Measurements from ENCODE around the gene NTSR1. TPM values are rescaled to one million over a fixed set of nuclear protein-coding genes. Genes with fewer than 3 reads are reported as not detected.

Gene NTSR1
- total RNA-seq, 3 donors from 2014 or later, result 0.08 TPM; not detected in 2

- no peak overlapping the region for H3K4me3 Mint-ChIP-seq
- DNase-seq (no peak), ATAC-seq (no peak)
- no peaks in the 10 kb centered on the region for H3K27me3 Mint-ChIP-seq (ENCODE audit: low read depth)
- no peaks in the 10 kb centered on the region for H3K9me3 Mint-ChIP-seq
- H3K4me1 Mint-ChIP-seq (ENCODE audit: low read depth), result peaks cover 51% of the 10 kb centered on the region
- no peaks in the 10 kb centered on the region for H3K36me3 Mint-ChIP-seq (ENCODE audit: insufficient read depth)
Observed at GRCh38 chr20:62777528-62777830, 68.8 kb downstream of the NTSR1 start.

- Mint-ChIP-seq H3K27me3 (ENCODE audit: low read depth) (no peaks in the 10 kb centered on the region), H3K4me3 (no peak overlapping the region), H3K36me3 (ENCODE audit: insufficient read depth) (no peaks in the 10 kb centered on the region), H3K9me3 (no peaks in the 10 kb centered on the region), H3K4me1 (ENCODE audit: low read depth) (peaks cover 48% of the 10 kb centered on the region)
- ATAC-seq (no peak), DNase-seq (no peak)
Observed at GRCh38 chr20:62778058-62778457, 69.4 kb downstream of the NTSR1 start.

- no peaks in the 10 kb centered on the region for H3K36me3 Mint-ChIP-seq (ENCODE audit: insufficient read depth)
- peaks cover 43% of the 10 kb centered on the region for H3K4me1 Mint-ChIP-seq (ENCODE audit: low read depth)
Observed at GRCh38 chr20:62778601-62779416, 70.2 kb downstream of the NTSR1 start.

GRCh38 chr20:62779417-62779685, 70.7 kb downstream of the NTSR1 start:
- no peaks in the 10 kb centered on the region for H3K27me3 Mint-ChIP-seq (ENCODE audit: low read depth)
- no peak for DNase-seq
- H3K9me3 Mint-ChIP-seq, result no peaks in the 10 kb centered on the region
- H3K4me3 Mint-ChIP-seq, result no peak overlapping the region
- ATAC-seq, result no peak
- peaks cover 39% of the 10 kb centered on the region for H3K4me1 Mint-ChIP-seq (ENCODE audit: low read depth)
- no peaks in the 10 kb centered on the region for H3K36me3 Mint-ChIP-seq (ENCODE audit: insufficient read depth)

More at GRCh38 chr20:62778601-62779416, 70.2 kb downstream of the NTSR1 start:
- no peak overlapping the region for H3K4me3 Mint-ChIP-seq
- ATAC-seq (no peak), DNase-seq (no peak)
- H3K27me3 Mint-ChIP-seq (ENCODE audit: low read depth), result no peaks in the 10 kb centered on the region
- no peaks in the 10 kb centered on the region for H3K9me3 Mint-ChIP-seq

GRCh38 chr20:62780204-62780603, 71.6 kb downstream of the NTSR1 start:
- no peak for DNase-seq
- no peaks in the 10 kb centered on the region for H3K9me3 Mint-ChIP-seq
- H3K27me3 Mint-ChIP-seq (ENCODE audit: low read depth), result no peaks in the 10 kb centered on the region
- no peaks in the 10 kb centered on the region for H3K36me3 Mint-ChIP-seq (ENCODE audit: insufficient read depth)
- ATAC-seq, result no peak
- peaks cover 30% of the 10 kb centered on the region for H3K4me1 Mint-ChIP-seq (ENCODE audit: low read depth)
- no peak overlapping the region for H3K4me3 Mint-ChIP-seq

- no peaks in the 10 kb centered on the region for H3K9me3 Mint-ChIP-seq
- peaks cover 25% of the 10 kb centered on the region for H3K4me1 Mint-ChIP-seq (ENCODE audit: low read depth)
- no peaks in the 10 kb centered on the region for H3K36me3 Mint-ChIP-seq (ENCODE audit: insufficient read depth)
- ATAC-seq, result no peak
- no peaks in the 10 kb centered on the region for H3K27me3 Mint-ChIP-seq (ENCODE audit: low read depth)
- no peak for DNase-seq
- no peak overlapping the region for H3K4me3 Mint-ChIP-seq
Observed at GRCh38 chr20:62780696-62781095, 72.1 kb downstream of the NTSR1 start.

GRCh38 chr20:62782149-62782892, 73.7 kb downstream of the NTSR1 start:
- Mint-ChIP-seq H3K4me3 (no peak overlapping the region), H3K9me3 (no peaks in the 10 kb centered on the region), H3K36me3 (ENCODE audit: insufficient read depth) (no peaks in the 10 kb centered on the region), H3K27me3 (ENCODE audit: low read depth) (no peaks in the 10 kb centered on the region), H3K4me1 (ENCODE audit: low read depth) (peaks cover 10% of the 10 kb centered on the region)
- ATAC-seq, result no peak
- no peak for DNase-seq

GRCh38 chr20:62782893-62783278, 74.2 kb downstream of the NTSR1 start:
- Mint-ChIP-seq H3K9me3 (no peaks in the 10 kb centered on the region), H3K4me3 (no peak overlapping the region), H3K27me3 (ENCODE audit: low read depth) (no peaks in the 10 kb centered on the region), H3K36me3 (ENCODE audit: insufficient read depth) (no peaks in the 10 kb centered on the region), H3K4me1 (ENCODE audit: low read depth) (peaks cover 7% of the 10 kb centered on the region)
- no peak for DNase-seq
- ATAC-seq, result no peak

- Mint-ChIP-seq H3K4me1 (ENCODE audit: low read depth) (peaks cover 1% of the 10 kb centered on the region), H3K36me3 (ENCODE audit: insufficient read depth) (no peaks in the 10 kb centered on the region), H3K27me3 (ENCODE audit: low read depth) (no peaks in the 10 kb centered on the region), H3K4me3 (no peak overlapping the region), H3K9me3 (no peaks in the 10 kb centered on the region)
- ATAC-seq (no peak), DNase-seq (no peak)
Observed at GRCh38 chr20:62784497-62784896, 75.9 kb downstream of the NTSR1 start.

GRCh38 chr20:62785393-62785792, 76.8 kb downstream of the NTSR1 start:
- no peaks in the 10 kb centered on the region for H3K27me3 Mint-ChIP-seq (ENCODE audit: low read depth)
- no peak for DNase-seq
- no peak for ATAC-seq
- H3K4me1 Mint-ChIP-seq (ENCODE audit: low read depth), result peaks cover 1% of the 10 kb centered on the region
- H3K36me3 Mint-ChIP-seq (ENCODE audit: insufficient read depth), result no peaks in the 10 kb centered on the region
- H3K9me3 Mint-ChIP-seq, result no peaks in the 10 kb centered on the region
- H3K4me3 Mint-ChIP-seq, result no peak overlapping the region

GRCh38 chr20:62786157-62786556, 77.5 kb downstream of the NTSR1 start:
- DNase-seq (no peak), ATAC-seq (no peak)
- peaks cover 2% of the 10 kb centered on the region for H3K4me1 Mint-ChIP-seq (ENCODE audit: low read depth)

GRCh38 chr20:62787321-62787720, 78.7 kb downstream of the NTSR1 start:
- Mint-ChIP-seq H3K36me3 (ENCODE audit: insufficient read depth) (no peaks in the 10 kb centered on the region), H3K9me3 (no peaks in the 10 kb centered on the region), H3K27me3 (ENCODE audit: low read depth) (no peaks in the 10 kb centered on the region), H3K4me3 (no peak overlapping the region), H3K4me1 (ENCODE audit: low read depth) (peaks cover 9% of the 10 kb centered on the region)
- ATAC-seq, result no peak
- DNase-seq, result no peak

More at GRCh38 chr20:62786157-62786556, 77.5 kb downstream of the NTSR1 start:
- Mint-ChIP-seq H3K9me3 (no peaks in the 10 kb centered on the region), H3K36me3 (ENCODE audit: insufficient read depth) (no peaks in the 10 kb centered on the region), H3K27me3 (ENCODE audit: low read depth) (no peaks in the 10 kb centered on the region), H3K4me3 (no peak overlapping the region)

- no peaks in the 10 kb centered on the region for H3K36me3 Mint-ChIP-seq (ENCODE audit: insufficient read depth)
- H3K9me3 Mint-ChIP-seq, result no peaks in the 10 kb centered on the region
- H3K4me1 Mint-ChIP-seq (ENCODE audit: low read depth), result peaks cover 13% of the 10 kb centered on the region
- DNase-seq (no peak), ATAC-seq (no peak)
- H3K27me3 Mint-ChIP-seq (ENCODE audit: low read depth), result no peaks in the 10 kb centered on the region
- no peak overlapping the region for H3K4me3 Mint-ChIP-seq
Observed at GRCh38 chr20:62787866-62788265, 79.2 kb downstream of the NTSR1 start.

- H3K9me3 Mint-ChIP-seq, result no peaks in the 10 kb centered on the region
- H3K27me3 Mint-ChIP-seq (ENCODE audit: low read depth), result no peaks in the 10 kb centered on the region
- no peaks in the 10 kb centered on the region for H3K36me3 Mint-ChIP-seq (ENCODE audit: insufficient read depth)
- ATAC-seq, result no peak
- no peak overlapping the region for H3K4me3 Mint-ChIP-seq
- no peak for DNase-seq
- H3K4me1 Mint-ChIP-seq (ENCODE audit: low read depth), result peaks cover 17% of the 10 kb centered on the region
Observed at GRCh38 chr20:62788607-62789006, 80.0 kb downstream of the NTSR1 start.

GRCh38 chr20:62790075-62790474, 81.4 kb downstream of the NTSR1 start:
- DNase-seq (no peak), ATAC-seq (no peak)
- Mint-ChIP-seq H3K27me3 (ENCODE audit: low read depth) (no peaks in the 10 kb centered on the region), H3K4me1 (ENCODE audit: low read depth) (peaks cover 27% of the 10 kb centered on the region), H3K4me3 (no peak overlapping the region), H3K36me3 (ENCODE audit: insufficient read depth) (no peaks in the 10 kb centered on the region), H3K9me3 (no peaks in the 10 kb centered on the region)
